HepG2 (cell line): ENCODE results near the gene RPP25L. TPM values are rescaled to one million over a fixed set of nuclear protein-coding genes. Genes with fewer than 3 reads are reported as not detected.

Source experiments
- ATAC-seq: fragments of 200-7000 bp; cut with Tn5 transposase; 3 replicates; pipeline ENCODE4 v1.9.1; 2020; ENCODE audit warnings: mild to moderate bottlenecking, moderate library complexity
- BruUV-seq: library from RNA; stranded (reverse); fragments of 400-500 nt; replicated peaks from 2 replicates; lab custom pipeline; 2021; lab: Mats Ljungman, UMichigan
- CTCF ChIA-PET: fragments of 300-600 bp; formaldehyde crosslinking; extraction: SDS; loops from one replicate; lab custom pipeline; 2021; ENCODE audit warnings: low total read pairs, inconsistent platforms, low intra/inter-chr PET ratio; lab: Yijun Ruan, JAX
- POLR2A ChIA-PET: fragments of 350-600 bp; sonication (Branson Sonifier 250); formaldehyde crosslinking; loops from one replicate; lab custom pipeline; 2020; ENCODE audit warnings: antibody characterized with exemption, inconsistent platforms; lab: Yijun Ruan, JAX
- DNase-seq: peaks from one replicate; pipeline ENCODE4 v3.0.0-alpha.2; 2015; ENCODE audit warnings: low spot score
- FAIRE-seq: peaks from 3 replicates; lab custom pipeline; 2011; peaks lifted over from hg19 to GRCh38; lab: Jason Lieb, UNC
- H2AFZ ChIP-seq: one replicate; pipeline ENCODE4 v1.6.1; 2011; ENCODE audit warnings: low read length, inconsistent platforms
- H3K27ac ChIP-seq: fragments of 300-600 bp; 3 replicates; pipeline ENCODE4 v1.8.0; 2011; ENCODE audit warnings: mixed run types, mild to moderate bottlenecking, mixed read lengths, low read length, inconsistent platforms; ENCODE audit not compliant: insufficient read depth; ENCODE audit errors: extremely low read length
- H3K27me3 ChIP-seq, 2 experiments: fragments of 200-600 bp in 1 of 2; 2 replicates in 1 of 2; 3 replicates in 1 of 2; pipeline versions ENCODE4 v1.6.0 to v1.8.0; 2011; ENCODE audit warnings: low read length in 2 of 2, mild to moderate bottlenecking in 2 of 2, moderate library complexity in 2 of 2, inconsistent platforms in 1 of 2; ENCODE audit not compliant: insufficient read depth in 2 of 2, control insufficient read depth in 1 of 2
- H3K36me3 ChIP-seq, 2 experiments: fragments of 200-600 bp in 1 of 2; replicated peaks in 1 of 2; 2 replicates in 1 of 2; 3 replicates in 1 of 2; pipeline versions ENCODE4 v1.5.1 to v1.8.0; 2011; ENCODE audit warnings: low read length in 2 of 2, inconsistent platforms in 1 of 2; ENCODE audit not compliant: insufficient read depth in 2 of 2, control insufficient read depth in 1 of 2
- H3K4me1 ChIP-seq: 2 replicates; pipeline ENCODE4 v1.5.1; 2012; ENCODE audit warnings: low read length, inconsistent platforms; ENCODE audit not compliant: insufficient read depth
- H3K4me2 ChIP-seq: 2 replicates; pipeline ENCODE4 v1.6.0; 2011; ENCODE audit warnings: low read depth, low read length, inconsistent platforms
- H3K4me3 ChIP-seq, 3 experiments: fragments of 200-600 bp in 1 of 3; sonication (generic), shearing (Covaris generic) in 1 of 3; replicated peaks in 1 of 3; 2 replicates each; pipeline ENCODE4 v1.5.1; 2011 to 2016; ENCODE audit warnings: low read length in 3 of 3, inconsistent platforms in 2 of 3, low read depth in 2 of 3, mild to moderate bottlenecking in 2 of 3, control low read depth in 1 of 3, mixed read lengths in 1 of 3; ENCODE audit not compliant: insufficient read depth in 1 of 3
- H3K79me2 ChIP-seq: one replicate; pipeline ENCODE4 v1.6.1; 2011; ENCODE audit warnings: low read length, inconsistent platforms; ENCODE audit not compliant: insufficient read depth
- H3K9ac ChIP-seq: 2 replicates; pipeline ENCODE4 v1.6.0; 2011; ENCODE audit warnings: mild to moderate bottlenecking, low read depth, low read length, inconsistent platforms; ENCODE audit not compliant: insufficient read depth
- H3K9me3 ChIP-seq: 2 replicates; pipeline ENCODE4 v1.5.1; 2012; ENCODE audit warnings: mild to moderate bottlenecking, low read length
- H4K20me1 ChIP-seq: 2 replicates; pipeline ENCODE4 v1.6.0; 2011; ENCODE audit warnings: inconsistent platforms, mild to moderate bottlenecking, low read length, moderate library complexity; ENCODE audit not compliant: insufficient read depth
- CREB1 ChIP-seq, 2 experiments: fragments of 450-650 bp in 1 of 2; IDR thresholded peaks; 2 replicates each; pipeline ENCODE4 v1.6.1; 2016 to 2017; ENCODE audit warnings: control low read depth in 1 of 2, mild to moderate bottlenecking in 1 of 2, missing compliant biosample characterization in 1 of 2, missing genetic modification characterization in 1 of 2
- ZBTB42 ChIP-seq: sonication (generic); formaldehyde crosslinking; IDR thresholded peaks from 2 replicates; pipeline ENCODE4 v1.5.0; 2020; ENCODE audit warnings: mild to moderate bottlenecking, missing genetic modification reagents
- ZFP36L1 ChIP-seq: sonication (generic); formaldehyde crosslinking; IDR thresholded peaks from 2 replicates; pipeline ENCODE4 v1.8.0; 2022; ENCODE audit warnings: mild to moderate bottlenecking, missing genetic modification reagents, moderate library complexity
- ZNF282 ChIP-seq: fragments of 450-650 bp; IDR thresholded peaks from 2 replicates; pipeline ENCODE4 v1.6.1; 2018; ENCODE audit not compliant: partially characterized antibody
- ZNF782 ChIP-seq: sonication (generic); formaldehyde crosslinking; IDR thresholded peaks from 2 replicates; pipeline ENCODE4 v1.4.0; 2020; ENCODE audit warnings: missing genetic modification reagents, mild to moderate bottlenecking, borderline replicate concordance
- ZNF841 ChIP-seq: sonication (generic); formaldehyde crosslinking; IDR thresholded peaks from 2 replicates; pipeline ENCODE4 v1.8.1; 2023; ENCODE audit warnings: missing genetic modification reagents, borderline replicate concordance
- WGBS: methylation state at CpG from one replicate; pipeline ENCODE4 v1.1.6; 2017; ENCODE audit warnings: low lambda C conversion rate; 5-methylcytosine and 5-hydroxymethylcytosine counted together
- in situ Hi-C: cut with HindIII; loops from 2 replicates; pipeline ENCODE4 v1.10.0; 2017; ENCODE audit warnings: low pct_unique_long_range_greater_than_20kb; ENCODE audit not compliant: extremely low pct_ligation_motif_present
- intact Hi-C: fragments of 100-400 bp; cut with micrococcal nuclease; formaldehyde crosslinking; loops from one replicate; pipeline ENCODE4 v1.10.0; 2022; ENCODE audit not compliant: unreplicated experiment
- polyA plus RNA-seq, 8 experiments: library from polyadenylated mRNA; depleted of rRNA in 3 of 8; stranded (reverse) in 7 of 8; unstranded in 1 of 8; fragments of >200 nt; fragmentation: Illumina TruSeq in 4 of 8; extraction: Trizol in 4 of 8; gene quantifications; 2 replicates each; pipeline versions ENCODE4 v1.2.1 to v1.2.3, GENCODE V29; 2011 to 2016; ENCODE audit warnings: low read depth in 4 of 8, missing spikeins in 1 of 8, mixed read lengths in 1 of 8; ENCODE audit not compliant: insufficient read depth in 1 of 8
- total RNA-seq, 5 experiments: library from RNA; depleted of rRNA; stranded (reverse); fragments of >200 nt; fragmentation: Illumina TruSeq; extraction: Trizol; gene quantifications; 2 replicates each; pipeline ENCODE4 v1.2.3, GENCODE V29; 2016; ENCODE audit warnings: low read depth in 1 of 5
- TF ChIP-seq, protein P1 (sequence below): IDR thresholded peaks from 2 replicates; pipeline ENCODE4 v1.4.0; 2020; ENCODE audit warnings: mild to moderate bottlenecking, missing genetic modification reagents
- TF ChIP-seq, protein P2 (sequence below): sonication (generic); formaldehyde crosslinking; IDR thresholded peaks from 2 replicates; pipeline ENCODE4 v1.4.0; 2020; ENCODE audit warnings: mild to moderate bottlenecking, missing genetic modification reagents, borderline replicate concordance

The RPP25L gene
- total and polyA plus RNA-seq, 2 of the 13 experiments (the other 11 are each of a cell fraction or from before 2014, with no cell fraction given), result 24.5 to 27.3 TPM

DNA sequence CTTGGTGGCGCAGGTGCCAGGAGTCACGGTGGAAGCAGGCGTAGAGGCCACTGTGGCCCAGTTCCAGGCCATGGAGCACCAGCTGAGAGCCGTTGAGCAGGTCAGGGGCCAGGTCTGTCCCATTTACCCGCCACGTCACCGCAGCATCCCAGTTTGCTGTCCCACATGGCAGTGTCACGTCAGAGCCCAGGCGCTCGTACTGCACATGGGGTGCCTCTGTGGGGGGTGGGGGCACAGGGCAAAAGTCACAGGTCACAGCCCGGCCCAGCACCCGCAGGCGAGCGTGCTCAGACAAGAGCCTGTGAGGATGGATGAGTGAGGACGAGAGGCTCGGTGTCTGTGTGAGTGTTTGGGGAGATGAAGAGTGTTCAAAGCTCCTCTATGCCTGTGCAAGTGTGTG is 47.3 kb downstream of the RPP25L start:
- Histone ChIP-seq H2AFZ (no peak overlapping the region), H3K79me2 (no peaks in the 10 kb centered on the region), H3K9me3 (no peaks in the 10 kb centered on the region), H3K36me3 (no peaks in the 10 kb centered on the region), H4K20me1 (no peaks in the 10 kb centered on the region), H3K27ac (no peak overlapping the region), H3K4me2 (no peak overlapping the region), H3K4me3 (no peak overlapping the region), H3K4me1 (peaks cover 12% of the 10 kb centered on the region), H3K27me3 (peaks cover 5 to 64% of the 10 kb centered on the region in 2 experiments; a peak in 4 of 5 replicates), H3K9ac (no peak overlapping the region)
- intact Hi-C loops (no loop called here), in situ Hi-C loops (no loop called here)
- ChIA-PET POLR2A (no interaction called here), CTCF (no interaction called here)
- BruUV-seq, result no TSS peak
- FAIRE-seq (no peak), ATAC-seq (no peak), DNase-seq (no peak)
- 34% methylated on average over 9 of the region's 16 CpGs for WGBS
- no peak for TF ChIP-seq ZFP36L1
- no peak for TF ChIP-seq ZNF782
- TF ChIP-seq, protein P1, sequence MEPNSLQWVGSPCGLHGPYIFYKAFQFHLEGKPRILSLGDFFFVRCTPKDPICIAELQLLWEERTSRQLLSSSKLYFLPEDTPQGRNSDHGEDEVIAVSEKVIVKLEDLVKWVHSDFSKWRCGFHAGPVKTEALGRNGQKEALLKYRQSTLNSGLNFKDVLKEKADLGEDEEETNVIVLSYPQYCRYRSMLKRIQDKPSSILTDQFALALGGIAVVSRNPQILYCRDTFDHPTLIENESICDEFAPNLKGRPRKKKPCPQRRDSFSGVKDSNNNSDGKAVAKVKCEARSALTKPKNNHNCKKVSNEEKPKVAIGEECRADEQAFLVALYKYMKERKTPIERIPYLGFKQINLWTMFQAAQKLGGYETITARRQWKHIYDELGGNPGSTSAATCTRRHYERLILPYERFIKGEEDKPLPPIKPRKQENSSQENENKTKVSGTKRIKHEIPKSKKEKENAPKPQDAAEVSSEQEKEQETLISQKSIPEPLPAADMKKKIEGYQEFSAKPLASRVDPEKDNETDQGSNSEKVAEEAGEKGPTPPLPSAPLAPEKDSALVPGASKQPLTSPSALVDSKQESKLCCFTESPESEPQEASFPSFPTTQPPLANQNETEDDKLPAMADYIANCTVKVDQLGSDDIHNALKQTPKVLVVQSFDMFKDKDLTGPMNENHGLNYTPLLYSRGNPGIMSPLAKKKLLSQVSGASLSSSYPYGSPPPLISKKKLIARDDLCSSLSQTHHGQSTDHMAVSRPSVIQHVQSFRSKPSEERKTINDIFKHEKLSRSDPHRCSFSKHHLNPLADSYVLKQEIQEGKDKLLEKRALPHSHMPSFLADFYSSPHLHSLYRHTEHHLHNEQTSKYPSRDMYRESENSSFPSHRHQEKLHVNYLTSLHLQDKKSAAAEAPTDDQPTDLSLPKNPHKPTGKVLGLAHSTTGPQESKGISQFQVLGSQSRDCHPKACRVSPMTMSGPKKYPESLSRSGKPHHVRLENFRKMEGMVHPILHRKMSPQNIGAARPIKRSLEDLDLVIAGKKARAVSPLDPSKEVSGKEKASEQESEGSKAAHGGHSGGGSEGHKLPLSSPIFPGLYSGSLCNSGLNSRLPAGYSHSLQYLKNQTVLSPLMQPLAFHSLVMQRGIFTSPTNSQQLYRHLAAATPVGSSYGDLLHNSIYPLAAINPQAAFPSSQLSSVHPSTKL (CRISPR knock-in tag), result no peak
- no peak for TF ChIP-seq ZNF282
- no peak for TF ChIP-seq ZBTB42 (CRISPR knock-in tag)
- TF ChIP-seq CREB1 (IDR thresholded peaks at IDR 0.05), result peak; percentile 63
- TF ChIP-seq CREB1 (CRISPR knock-in tag; IDR thresholded peaks at IDR 0.05), result no peak
- TF ChIP-seq, protein P2, sequence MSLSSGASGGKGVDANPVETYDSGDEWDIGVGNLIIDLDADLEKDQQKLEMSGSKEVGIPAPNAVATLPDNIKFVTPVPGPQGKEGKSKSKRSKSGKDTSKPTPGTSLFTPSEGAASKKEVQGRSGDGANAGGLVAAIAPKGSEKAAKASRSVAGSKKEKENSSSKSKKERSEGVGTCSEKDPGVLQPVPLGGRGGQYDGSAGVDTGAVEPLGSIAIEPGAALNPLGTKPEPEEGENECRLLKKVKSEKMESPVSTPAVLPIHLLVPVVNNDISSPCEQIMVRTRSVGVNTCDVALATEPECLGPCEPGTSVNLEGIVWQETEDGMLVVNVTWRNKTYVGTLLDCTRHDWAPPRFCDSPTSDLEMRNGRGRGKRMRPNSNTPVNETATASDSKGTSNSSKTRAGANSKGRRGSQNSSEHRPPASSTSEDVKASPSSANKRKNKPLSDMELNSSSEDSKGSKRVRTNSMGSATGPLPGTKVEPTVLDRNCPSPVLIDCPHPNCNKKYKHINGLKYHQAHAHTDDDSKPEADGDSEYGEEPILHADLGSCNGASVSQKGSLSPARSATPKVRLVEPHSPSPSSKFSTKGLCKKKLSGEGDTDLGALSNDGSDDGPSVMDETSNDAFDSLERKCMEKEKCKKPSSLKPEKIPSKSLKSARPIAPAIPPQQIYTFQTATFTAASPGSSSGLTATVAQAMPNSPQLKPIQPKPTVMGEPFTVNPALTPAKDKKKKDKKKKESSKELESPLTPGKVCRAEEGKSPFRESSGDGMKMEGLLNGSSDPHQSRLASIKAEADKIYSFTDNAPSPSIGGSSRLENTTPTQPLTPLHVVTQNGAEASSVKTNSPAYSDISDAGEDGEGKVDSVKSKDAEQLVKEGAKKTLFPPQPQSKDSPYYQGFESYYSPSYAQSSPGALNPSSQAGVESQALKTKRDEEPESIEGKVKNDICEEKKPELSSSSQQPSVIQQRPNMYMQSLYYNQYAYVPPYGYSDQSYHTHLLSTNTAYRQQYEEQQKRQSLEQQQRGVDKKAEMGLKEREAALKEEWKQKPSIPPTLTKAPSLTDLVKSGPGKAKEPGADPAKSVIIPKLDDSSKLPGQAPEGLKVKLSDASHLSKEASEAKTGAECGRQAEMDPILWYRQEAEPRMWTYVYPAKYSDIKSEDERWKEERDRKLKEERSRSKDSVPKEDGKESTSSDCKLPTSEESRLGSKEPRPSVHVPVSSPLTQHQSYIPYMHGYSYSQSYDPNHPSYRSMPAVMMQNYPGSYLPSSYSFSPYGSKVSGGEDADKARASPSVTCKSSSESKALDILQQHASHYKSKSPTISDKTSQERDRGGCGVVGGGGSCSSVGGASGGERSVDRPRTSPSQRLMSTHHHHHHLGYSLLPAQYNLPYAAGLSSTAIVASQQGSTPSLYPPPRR, result no peak
- no peak for TF ChIP-seq ZNF841 (CRISPR knock-in tag)
